Stimulated activated CD4-positive, alpha-beta T cell treated with anti-CD3 and anti-CD28 coated beads, TNF-alpha, amount 100 ng/mL, for 1 hour (primary cell): ENCODE data around the gene MAP2K6.

Experiments
- DNase-seq, 3 donors: peaks; one replicate each; pipeline ENCODE4 v3.0.0-alpha.2; 2020; ENCODE audit warnings: low read depth in 3 of 3, low spot score in 1 of 3

MAP2K6 gene

GRCh38 chr17:69414408-69415274, at the start of gene MAP2K6:
Gene MAP2K6, plus strand, starts transcription at chr17:69414697. Its CDS starts 288 bp downstream, at chr17:69414985.
- DNase-seq, result peak; percentile 38 to 61 (median 52)

DNA sequence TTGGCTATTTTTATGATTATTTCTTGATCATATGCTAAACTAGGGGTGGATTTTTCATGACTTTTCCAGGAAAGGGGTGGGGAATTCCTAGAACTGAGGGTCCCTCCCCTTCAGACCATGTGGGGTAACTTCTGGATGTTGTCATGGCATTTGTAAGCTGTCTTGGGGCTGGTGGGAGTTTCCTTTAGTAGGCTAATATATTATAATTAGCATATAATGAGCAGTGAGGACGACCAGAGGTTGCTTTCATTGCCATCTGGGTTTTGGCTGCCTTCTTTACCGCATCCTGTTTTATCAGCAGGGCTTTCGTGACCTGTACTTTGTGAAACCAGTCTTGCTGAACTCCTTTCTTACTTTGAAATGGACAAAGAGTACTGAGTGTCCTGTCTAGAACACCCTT, 47.2 kb upstream of the MAP2K6 start:
- no peak for DNase-seq

DNA sequence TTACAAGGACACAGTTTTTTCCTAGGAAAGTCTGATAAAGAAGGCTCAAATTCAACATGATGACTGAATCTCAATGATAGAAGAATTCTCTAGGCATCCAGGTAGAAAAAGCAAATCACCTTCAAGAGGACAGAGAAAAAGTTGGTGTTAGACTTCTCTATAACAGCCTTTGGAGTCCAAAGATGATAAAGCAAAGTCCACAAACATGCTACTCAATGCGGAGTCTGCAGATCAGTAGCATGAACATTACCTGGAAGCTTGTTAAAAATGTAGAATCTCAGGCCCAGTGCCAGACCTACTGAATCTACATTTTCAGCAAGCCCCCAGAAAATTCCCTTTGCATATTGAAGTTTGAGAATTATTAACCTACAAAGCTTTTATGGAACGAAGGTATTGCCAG, 41.4 kb upstream of the MAP2K6 start:
- DNase-seq, result no peak

DNA sequence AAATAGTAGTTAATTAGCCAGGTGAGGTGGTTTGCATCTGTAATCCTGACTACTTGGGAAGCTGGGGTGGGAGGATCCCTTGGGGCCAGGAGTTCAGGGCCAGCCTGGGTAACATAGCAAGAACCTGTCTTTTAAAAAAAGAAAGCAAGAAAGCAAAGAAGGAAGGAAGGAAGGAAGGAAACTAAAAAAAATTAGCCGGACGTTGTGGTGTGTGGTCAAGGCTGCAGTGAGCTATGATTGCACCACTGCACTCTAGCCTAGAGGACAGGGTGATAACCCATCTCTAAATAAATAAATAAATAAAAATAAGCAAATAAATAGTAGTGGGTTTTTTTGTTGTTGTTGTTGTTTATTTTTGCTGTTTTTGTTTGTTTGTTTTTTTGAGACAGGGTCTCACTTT, 39.3 kb upstream of the MAP2K6 start:
- no peak for DNase-seq

DNA sequence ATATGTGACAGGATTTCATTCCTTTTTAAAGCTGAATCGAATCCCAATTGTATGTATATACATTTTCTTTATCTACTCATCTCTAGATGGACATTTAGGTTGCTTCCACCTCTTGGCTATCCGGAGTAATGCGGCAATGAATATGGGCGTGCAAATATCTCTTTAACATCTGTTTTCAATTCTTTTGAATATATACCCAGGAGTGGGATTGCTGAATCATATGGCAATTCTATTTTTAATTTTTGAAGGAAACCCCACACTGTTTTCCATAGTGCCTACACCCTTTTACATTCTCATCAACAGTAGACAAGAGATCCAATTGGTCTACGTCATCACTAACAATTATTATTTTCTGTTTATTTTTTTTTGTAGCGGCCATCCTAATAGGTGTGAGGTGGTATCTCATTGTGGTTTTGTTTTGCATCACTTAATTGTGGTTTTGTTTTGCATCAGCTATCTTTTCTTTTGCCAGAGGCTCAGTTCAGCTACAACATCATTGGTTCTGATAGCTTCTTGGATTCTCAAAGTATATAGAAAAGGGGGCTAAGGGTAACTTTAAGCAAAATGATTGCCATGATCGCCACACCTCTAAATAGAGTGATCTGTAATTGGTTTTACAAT, 25.6 kb upstream of the MAP2K6 start:
- no peak for DNase-seq

GRCh38 chr17:69390795-69391501, 23.5 kb upstream of the MAP2K6 start:
- no peak for DNase-seq

- DNase-seq, result no peak
Measured at GRCh38 chr17:69401251-69401650, 13.2 kb upstream of the MAP2K6 start.

GRCh38 chr17:69402052-69402451, 12.4 kb upstream of the MAP2K6 start:
- no peak for DNase-seq

GRCh38 chr17:69404399-69404798, 10.1 kb upstream of the MAP2K6 start:
- no peak for DNase-seq

DNA sequence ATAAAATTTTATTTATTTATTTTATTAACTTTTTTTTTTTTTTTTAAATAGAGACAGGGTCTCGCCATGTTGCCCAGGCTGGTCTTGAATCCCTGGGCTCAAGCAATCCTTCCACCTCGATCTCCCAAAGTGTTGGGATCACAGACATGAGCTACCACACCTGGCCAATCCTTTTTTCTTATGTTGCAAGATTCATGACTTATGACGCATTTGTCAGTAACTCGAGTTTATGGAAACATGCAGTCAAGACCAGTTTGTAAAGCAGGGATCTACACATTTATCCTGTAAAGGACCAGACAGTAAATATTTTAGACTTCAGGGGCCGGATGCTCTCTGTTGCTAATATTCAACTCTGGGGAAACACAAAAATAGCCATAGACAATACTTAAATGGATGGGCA, 9.4 kb upstream of the MAP2K6 start:
- no peak for DNase-seq

GRCh38 chr17:69406941-69407340, 7.6 kb upstream of the MAP2K6 start:
- no peak for DNase-seq

- DNase-seq, result no peak
Measured at GRCh38 chr17:69407759-69408158, 6.7 kb upstream of the MAP2K6 start.

DNA sequence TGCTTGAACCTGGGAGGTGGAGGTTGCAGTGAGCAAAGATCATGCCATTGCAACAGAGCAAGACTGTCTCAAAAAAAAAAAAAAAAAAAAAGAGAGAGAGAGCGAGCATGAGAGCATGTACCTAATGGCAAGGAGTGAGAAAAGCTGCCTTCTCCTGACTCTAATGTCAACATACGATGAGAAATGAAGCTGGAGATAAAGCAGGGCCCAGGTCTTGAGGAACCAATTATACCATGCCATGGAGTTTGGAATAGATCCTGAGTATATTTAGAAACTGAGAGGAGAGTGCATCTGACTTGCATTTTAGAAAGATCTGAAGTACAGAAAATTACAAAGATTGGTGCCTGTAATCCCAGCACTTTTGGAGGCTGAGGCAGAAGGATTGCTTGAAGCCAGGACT, 3.8 kb upstream of the MAP2K6 start:
- DNase-seq, result no peak

DNA sequence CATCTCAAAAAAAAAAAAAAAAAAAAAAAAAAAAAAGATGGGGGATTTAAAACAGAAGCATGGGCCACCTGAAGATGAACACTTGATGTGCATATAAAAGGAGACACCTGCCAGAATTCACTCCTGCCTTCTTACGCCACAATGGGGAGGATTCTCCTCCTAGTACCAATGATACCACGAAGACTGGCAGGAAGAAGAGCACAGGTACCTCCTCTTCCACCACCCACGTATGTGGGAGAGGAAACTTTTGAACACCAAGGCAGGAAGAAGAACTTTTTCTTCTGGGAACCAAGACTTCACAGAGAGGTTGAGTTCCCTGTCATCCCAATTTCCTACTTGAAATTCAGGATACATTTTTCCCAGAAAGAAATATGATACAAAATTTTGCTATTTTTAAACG, 2.7 kb upstream of the MAP2K6 start:
- no peak for DNase-seq

GRCh38 chr17:69412251-69412671, 2.2 kb upstream of the MAP2K6 start:
- no peak for DNase-seq

- no peak for DNase-seq
Measured at GRCh38 chr17:69415431-69415830, 934 bp downstream of the MAP2K6 start.

GRCh38 chr17:69417545-69418483, 3.3 kb downstream of the MAP2K6 start:
- DNase-seq, result no peak

DNA sequence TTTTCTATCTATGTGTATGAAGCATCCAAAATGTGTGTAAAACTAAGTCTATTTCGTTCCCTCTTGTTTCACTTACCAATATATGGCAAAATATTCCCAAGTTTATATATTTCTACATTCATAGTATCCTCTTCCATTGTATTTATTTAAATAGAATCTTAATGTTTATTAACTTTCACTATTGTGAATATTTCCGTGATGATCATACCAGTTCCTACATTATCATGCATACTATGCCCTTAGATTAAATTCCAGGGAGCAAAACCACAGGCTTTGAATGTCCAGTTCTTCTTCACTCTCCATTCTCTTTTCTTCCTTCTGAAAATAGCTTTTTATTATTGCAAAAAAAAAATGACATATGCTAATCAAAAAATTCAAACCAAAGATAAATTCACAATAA, 4.0 kb downstream of the MAP2K6 start:
- no peak for DNase-seq

GRCh38 chr17:69423450-69423849, 9.0 kb downstream of the MAP2K6 start:
- no peak for DNase-seq

DNA sequence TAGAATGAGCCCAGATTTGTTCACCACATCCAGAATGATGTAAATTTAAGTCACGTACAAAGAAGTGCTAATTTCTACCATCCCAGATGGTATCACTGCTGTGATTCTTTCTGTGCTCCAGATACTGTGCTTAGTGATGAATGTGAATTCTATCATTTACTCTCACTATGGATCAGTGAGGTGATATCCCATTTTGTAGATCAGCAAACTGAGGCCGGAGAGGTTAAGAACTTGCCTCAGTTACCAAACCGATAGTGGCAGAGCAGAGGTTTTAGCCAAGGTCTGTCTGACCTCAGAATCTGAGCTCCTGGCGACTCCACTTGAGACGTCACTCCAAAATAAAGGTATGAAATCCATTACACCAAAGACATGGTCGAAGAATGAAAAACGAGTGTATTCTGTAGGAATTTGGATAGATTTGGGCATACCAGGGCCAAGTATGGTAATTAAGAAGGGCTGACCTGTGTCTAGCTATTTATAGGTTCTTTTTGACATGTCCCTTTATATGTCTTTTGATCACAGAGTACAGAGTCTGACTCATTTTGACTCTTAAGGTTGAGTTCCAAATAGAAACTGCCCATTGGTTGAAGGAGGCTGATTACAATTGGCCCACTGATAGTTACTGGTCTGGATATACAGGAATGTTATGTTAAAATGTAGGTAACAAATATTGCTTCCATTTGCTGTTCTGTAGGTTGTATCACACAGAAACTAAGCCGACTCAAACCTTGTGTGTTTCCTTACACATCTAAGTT, 10.0 kb downstream of the MAP2K6 start:
- no peak for DNase-seq
